HG02588 (cell line): Measurements from ENCODE around the gene LAMA3.

Source experiments
- ATAC-seq: cut with Tn5 transposase; IDR thresholded peaks from one replicate; pipeline ENCODE4 v1.9.1; 2021; ENCODE audit warnings: mild to moderate bottlenecking, moderate library complexity; ENCODE audit not compliant: unreplicated experiment

LAMA3 gene

DNA sequence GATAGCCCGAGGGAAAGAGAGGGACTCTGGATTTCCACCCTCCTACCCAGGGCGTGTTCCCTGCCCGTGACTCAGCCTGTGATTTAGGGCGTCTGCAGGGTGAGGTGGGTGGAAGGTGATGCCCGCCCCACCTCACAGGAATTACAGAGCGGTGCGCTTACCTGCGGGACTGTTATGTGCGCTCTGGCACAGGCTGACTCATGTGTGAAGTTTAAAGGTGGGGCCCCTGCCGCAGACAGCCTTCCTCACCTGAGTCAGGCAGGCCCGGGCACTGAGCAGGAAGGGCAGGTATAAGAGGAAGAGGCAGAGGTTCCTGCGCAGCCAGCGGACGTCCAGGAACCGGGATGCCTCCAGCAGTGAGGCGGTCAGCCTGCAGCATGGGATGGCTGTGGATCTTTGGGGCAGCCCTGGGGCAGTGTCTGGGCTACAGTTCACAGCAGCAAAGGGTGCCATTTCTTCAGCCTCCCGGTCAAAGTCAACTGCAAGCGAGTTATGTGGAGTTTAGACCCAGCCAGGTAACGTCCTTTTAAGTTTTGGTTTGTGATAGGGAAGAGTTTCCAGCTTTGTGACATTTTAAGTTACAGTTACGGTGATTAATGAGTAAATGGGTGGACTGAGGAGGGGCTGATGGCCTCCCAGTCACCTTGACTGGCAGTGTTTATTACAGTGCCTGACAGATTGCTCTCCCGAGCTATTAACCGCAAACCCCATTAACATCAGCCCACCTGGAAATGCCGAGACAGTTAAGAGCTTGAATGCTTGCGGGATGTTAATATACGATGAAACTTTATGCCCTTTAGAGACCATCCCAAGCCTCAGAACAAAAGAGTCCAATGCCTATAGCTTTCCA, 183.7 kb downstream of the LAMA3 start:
- no peak for ATAC-seq

DNA sequence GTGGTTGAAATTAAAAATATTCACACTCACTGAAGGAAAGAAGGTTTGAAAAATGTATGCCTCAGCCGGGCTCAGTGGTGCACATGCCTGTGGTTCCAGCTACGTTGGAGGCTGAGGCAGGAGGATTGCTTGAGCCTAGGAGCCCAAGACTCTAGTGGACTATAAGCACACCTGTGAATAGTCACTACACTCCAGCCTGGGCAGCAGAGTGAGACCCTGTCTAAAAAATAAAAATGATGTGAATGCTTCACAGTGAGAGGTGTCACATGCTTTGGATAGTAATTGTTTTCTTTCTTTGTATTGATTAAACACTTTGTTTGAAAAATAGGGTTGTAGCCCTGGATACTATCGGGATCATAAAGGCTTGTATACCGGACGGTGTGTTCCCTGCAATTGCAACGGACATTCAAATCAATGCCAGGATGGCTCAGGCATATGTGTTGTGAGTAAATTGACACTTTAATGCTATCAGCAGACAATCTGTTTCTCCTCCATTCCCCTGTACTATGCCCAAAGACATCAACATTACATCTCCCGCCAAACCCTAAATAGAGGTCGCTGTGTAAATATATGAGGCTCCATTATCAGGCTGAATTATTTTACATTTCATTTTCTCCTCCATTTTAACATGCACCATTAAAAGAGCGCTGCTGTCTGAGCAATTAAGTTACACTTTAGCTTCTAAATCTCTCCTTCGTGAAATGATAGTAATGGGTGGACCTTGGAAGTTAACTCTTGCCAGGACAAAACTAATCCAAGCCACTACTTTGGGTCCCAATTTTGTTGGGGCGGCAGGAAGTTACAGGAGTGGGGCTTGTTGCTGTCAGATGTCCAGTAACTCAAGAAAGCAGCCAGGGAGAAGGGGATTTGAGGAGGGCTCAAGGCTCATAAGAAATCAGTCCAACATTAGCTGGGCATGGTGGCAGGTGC, 187.0 kb downstream of the LAMA3 start:
- ATAC-seq = no peak

DNA sequence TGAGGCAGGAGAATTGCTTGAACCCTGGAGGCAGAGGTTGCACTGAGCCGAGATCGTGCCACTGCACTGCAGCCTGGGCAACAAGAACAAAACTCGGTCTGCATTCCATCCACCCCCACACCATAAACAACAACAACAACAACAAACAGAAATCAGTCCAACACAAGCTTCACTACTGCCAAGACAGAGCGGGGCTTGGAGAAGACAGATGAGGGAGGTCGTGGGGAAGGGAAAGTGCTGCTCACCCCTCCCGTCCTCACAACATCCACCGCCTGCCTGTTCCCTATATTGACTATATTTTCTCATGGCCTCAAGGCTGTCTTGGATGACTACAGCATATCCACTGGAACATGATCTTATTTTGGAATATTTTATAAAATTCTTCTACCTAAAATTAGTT, 187.7 kb downstream of the LAMA3 start:
- no peak for ATAC-seq

DNA sequence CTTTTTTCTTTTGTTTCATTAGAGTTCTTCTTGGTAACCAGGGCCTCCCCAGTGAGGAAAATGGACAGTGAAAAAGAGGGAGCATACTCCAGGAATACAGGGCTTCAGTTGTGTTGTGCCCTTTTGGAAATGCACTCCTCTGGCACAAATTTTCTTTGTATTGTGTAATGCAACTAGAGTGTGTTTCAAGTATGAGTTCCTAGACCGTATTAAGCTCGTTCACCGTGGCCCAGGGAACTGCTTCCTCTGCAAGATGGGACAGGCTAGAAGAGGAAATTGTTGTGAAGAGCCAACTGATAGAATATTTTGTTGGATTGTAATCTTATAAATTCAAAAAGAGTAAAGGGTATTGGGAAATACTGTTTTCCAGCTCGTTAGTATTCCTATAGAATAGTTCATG, 188.1 kb downstream of the LAMA3 start:
- no peak for ATAC-seq

DNA sequence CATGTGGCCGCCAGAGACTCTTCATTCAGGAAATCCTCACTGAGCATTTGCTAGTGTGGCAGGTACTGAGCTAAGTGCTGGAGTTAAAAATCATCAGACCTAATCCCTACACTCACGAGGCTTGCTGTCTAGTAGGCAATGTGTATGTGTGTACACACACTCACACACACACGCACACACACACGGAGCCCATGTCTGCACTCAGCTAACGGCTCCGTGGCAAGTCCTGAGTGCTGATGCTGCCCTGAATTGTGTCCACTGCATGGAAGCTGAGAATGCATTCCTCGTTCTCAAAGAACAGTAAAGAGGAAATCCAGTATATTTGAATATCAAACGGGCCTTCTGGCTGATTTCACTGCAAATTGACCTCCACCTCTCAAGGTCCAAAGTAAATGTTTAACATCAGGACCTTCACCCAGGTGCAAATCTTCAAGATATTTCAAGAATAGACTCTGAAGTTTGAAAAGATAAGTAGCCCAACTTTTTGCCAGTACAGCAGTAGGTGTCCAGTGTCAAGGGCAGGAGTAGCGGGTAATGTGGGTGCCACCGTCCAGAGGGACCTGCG, 189.2 kb downstream of the LAMA3 start:
- ATAC-seq = no peak

DNA sequence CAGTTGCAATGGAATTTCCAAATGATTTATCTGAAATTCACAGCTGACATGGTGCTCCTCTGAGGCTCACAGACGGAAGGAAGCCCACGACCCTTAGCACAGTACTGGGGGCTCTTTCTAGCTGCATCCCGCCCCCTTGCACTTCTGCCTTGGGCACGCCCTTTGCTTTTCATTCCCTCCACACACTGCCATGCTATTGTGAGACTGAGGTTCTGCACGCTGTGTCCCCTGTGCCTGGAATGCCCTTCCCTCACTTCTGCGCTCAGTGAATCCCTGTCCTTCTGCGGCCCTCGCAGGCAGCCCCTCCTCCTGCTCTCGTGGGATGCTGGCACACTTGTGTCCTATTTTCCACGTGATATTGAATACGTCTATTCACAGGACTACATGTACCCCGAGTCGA, 189.9 kb downstream of the LAMA3 start:
- no peak for ATAC-seq

DNA sequence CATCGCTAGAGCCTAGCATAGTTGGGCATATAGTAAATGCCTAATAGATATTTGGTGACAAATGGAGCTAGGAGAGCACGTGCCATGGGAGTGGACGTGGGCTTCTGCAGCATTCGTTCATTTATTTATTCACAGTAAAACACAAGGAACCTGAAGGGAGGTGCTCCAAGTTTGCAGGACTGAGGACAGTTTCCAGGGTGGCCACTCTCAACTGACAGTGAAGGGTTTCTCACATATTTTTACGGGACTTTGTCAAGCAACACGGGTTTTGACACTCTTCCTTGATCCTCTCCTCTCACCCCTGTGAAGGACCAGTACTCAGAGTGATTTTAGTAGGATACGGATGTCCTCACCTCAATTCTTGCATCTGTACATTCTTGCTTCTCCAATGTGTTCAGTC, 190.3 kb downstream of the LAMA3 start:
- no peak for ATAC-seq

DNA sequence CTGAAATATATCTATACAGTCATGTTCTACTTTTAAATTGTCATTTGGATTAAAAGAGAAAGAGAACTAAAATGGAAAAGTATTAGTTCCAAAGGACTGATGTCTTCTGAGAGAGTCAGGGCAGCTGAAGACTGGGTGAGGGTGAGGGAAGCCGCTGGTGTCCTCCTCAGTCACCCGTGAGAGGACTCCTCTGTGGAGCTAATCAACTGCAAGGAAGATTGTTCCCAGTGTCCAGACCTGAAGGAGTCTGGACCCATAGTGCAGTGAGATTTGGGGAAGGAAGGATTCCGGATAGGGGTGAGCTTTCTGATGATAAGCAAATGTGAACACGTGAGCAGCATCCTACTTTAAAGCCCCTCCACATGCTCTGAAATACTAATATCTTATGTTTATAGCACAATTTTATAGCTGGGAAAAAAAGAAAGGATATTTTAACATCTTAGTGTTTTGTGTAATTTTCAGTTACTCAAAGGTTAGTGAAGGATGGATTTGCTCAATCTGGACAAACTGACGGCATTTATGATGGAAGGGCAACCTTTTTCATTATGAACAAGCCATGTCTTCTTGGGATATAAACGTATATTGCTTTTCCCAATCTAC, 190.8 kb downstream of the LAMA3 start:
- no peak for ATAC-seq

DNA sequence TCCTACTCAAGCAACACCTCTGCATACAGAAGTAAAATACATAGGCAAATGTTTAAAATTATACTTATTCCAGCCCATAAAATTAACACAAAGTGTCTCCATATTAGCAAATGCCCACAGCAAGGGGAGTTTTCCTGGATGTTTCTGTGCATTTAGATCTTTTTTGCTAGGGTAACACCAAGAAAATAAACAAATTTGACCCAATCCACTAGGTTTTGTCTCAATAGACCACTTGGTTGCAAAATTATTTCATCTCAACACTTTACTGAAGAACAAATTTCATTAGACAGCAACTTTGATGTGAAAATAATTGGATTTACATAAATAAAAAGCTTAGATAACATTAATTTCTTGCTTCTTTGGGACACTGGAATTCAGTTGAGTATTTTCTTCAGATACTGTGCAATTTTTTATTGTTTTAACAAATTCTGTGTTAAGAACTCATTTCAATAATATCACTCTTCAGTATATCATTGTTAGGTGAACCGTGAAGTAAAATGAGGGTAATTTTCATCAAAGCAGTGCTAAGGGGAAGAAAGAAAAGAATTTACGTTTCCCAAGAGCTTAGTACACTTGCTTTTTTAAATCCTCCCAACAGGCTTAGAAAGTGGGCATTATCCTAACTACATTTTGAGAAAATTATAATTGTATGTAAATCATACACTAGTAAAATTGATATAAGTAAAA, 191.8 kb downstream of the LAMA3 start:
- no peak for ATAC-seq

DNA sequence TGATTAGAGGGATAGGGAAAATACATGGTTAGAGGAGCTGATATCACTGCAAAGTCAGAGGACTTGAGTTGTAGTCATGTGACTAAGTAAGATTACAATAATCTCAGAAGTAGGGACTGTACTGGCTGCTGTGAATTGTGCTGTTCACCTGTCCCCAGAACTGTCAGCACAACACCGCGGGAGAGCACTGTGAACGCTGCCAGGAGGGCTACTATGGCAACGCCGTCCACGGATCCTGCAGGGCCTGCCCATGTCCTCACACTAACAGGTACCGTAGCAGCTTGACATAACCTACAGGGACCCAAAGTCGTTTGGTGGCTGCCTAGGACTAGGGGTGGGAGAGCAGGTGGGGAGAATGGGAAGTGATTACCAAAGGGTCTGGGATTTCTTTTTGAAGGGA, 192.5 kb downstream of the LAMA3 start:
- ATAC-seq = no peak

DNA sequence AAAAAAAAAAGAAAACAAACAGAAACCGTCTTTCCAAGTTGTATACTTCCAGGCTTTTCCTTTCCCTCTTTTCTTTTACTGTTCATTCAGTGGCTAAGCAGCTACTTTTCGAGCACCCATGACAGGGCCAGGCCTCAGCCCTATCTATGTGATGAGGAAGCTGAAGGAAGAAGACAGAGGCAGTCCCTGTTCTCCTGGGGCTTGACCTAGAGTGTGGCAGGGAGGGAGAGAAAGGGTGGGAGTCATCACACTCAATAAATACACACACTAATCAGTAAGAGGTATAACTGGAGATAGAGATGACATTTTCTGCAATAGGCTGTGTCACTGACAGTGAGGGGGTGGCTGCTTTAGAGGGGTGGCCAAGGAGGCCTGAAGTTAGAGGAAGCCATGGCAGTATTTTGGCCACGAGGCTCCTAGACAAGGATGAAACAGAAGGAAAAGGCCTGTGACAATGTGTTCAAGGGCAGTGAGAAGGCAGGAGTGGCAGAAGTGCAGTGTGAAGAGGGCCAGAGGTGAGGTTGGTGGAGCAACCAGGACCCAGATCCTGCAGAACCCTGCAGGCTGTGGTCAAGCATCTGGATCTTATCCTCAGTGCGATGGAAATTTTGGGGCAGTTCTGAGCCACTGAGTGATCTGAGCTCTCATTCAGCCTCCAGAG, 193.5 kb downstream of the LAMA3 start:
- no peak for ATAC-seq

DNA sequence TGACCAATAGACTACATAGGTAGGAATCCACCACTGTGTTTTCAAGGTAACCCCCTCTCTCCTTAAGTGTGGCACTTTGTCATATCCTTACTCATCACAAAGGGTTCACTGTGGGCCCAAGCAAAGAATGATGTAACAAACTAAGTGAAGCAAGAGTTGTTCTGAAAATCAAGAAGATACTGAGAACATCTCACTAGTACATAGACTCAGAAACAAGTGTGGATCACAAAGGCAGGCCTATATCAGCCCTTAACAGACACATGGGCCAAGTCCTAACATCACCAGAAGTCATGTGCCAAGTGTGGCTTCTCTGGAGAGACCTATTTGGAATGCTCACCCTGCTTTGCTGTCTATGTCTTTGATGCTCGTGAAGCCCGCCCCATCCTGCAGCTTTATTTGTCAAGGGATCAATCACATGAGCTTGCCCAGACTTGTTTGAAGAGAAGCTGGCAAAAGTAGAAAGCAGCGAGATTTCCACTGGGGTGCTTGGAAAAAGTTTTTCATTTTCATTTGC, 194.1 kb downstream of the LAMA3 start:
- ATAC-seq = no peak

DNA sequence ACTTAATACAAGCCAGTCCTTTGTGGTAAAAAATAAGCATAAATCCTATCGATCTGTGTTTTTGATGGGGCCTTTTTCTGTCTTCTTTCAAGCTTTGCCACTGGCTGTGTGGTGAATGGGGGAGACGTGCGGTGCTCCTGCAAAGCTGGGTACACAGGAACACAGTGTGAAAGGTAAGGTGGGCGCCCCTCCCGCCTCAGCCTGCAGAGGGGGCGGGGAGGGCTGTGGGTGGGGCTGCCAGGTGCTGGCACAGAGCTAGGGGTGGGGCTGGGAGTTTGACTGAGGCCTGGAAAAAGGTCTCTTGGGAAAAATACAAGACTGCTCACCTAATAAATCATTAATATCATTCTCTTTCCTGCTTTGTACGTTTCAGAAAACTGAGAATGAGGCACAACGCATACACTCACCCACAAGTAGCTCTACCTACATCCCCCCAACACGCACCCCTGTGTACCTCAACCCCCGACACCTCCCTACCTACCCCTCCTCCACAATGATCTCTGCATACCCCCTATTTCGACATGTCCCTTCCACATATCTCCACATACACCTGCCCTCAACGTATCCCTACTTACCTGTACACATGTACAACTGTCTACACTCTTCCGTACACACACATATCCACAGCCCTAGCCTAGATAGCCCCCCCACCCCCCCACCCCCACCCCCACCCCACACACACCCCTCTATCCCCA, 195.6 kb downstream of the LAMA3 start:
- ATAC-seq = no peak

DNA sequence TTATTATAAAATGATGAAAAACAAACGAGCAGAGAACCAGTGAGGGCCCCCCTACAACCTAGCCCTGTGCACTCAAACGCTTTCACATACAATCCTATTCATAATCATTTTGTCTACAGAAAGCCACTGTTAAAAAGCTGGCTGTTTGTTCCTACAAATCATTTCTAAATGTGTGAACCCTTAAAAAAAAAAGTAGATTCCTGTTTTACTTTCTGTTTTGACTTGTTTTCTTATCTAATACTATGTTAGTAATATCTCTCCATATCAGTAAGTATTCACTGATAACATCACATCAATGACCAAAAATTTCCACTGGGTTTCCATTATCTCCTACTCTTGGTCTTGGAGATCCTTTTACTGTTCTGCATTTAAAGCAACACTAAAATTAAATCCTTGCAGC, 196.5 kb downstream of the LAMA3 start:
- no peak for ATAC-seq

DNA sequence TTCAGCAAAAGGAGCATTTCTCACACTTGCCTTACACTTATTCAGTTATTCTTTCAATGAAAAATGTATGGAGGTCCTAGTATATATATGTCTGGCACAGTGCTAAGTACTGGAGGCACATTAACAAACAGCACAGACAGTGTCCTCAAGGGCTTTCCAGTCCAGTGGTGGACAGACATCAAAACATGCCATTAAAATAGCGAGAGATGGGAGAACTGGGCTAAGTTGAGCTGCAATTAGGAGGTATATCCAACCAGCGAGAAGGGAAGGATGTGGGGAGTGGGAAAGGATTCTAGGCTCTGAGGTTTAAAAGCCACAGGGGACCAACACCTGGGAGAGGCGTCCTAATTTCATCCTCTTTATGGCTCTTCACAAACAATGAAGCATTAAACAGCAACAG, 197.8 kb downstream of the LAMA3 start:
- no peak for ATAC-seq

DNA sequence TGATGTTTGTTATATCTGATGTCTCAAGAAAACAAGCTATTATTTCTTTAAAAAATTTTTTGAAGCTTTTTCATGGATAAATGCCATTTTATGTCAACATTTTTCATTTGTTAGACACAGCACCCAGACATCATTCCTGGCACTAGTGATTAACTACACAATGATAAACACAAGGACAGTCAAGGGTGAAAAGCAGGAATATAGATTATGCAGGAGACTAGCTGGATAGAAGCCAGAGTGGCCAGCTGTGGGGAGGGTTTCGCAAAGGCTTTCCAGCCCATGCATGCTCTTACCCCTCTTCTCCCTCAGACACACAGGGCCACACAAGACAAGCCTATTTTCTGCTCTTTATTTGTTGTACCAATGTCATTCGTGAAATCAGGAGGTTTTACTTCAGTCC, 198.2 kb downstream of the LAMA3 start:
- ATAC-seq = no peak

DNA sequence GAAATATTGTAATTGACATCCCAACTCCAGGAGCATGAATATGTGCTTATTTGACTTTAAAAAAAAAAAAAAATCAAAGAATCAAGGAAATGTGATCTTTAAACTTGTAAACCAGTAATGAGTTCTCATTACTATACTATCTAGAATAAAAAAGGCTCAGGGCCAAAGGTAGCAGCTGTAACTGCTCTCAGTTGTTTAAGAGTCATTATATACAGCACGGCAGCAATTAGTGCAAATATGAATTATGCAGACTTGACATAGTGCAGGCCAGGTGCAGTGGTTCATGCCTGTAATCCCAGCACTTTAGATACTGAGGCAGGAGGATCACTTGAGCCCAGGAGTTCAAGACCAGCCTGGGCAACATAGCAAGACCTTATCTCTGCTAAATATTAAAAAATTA, 199.6 kb downstream of the LAMA3 start:
- ATAC-seq = no peak

DNA sequence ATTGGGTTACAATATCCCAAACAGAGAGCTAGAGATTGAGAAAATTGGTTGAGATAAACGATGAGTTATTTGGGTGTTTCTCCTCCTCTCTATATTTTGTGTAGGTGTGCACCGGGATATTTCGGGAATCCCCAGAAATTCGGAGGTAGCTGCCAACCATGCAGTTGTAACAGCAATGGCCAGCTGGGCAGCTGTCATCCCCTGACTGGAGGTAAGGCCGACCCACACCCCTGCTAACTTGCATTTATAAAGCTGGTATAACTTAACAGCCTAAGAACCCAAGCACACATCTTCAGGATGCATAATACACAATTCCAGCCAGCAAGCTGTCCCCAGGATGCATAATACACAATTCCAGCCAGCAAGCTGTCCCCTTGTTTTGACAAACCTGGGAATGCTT, 200.7 kb downstream of the LAMA3 start:
- ATAC-seq = no peak

DNA sequence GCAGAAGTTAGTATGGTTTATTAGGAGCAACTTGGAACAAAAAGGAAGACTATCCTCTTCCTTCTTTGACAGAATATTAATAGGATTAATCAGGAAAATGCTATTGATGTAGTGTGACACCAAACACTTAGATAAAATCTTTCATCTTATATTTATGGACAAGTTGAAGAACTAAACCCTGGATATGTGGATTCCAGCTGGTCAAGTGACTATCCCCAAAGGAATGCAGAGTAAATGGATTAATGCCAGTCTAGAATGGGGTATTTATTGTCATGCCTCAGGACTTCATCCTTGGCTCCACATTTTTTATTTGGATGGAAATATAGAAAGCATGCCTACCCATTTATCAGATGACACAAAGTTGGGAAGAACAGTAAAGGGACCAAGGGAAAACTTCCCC, 201.3 kb downstream of the LAMA3 start:
- ATAC-seq = no peak
